Cardiac muscle cell (in vitro differentiated cells and primary cell): ENCODE results near the gene RPS15. TPM values are rescaled to one million over a fixed set of nuclear protein-coding genes. Genes with fewer than 3 reads are reported as not detected.

Source experiments
- DNase-seq, 2 donors: peaks; one replicate each; pipeline versions ENCODE4 v3.0.0 to v3.0.0-alpha.2; 2010 to 2017; ENCODE audit warnings: low read depth in 1 of 2, low spot score in 1 of 2
- H3K27ac ChIP-seq: fragments of 200-600 bp; sonication (generic); 2 replicates; pipeline ENCODE4 v1.5.1; 2016
- H3K27me3 ChIP-seq: fragments of 200-600 bp; sonication (generic); 2 replicates; pipeline ENCODE4 v1.6.0; 2016; ENCODE audit warnings: control low read depth
- H3K36me3 ChIP-seq: fragments of 200-600 bp; sonication (generic); 2 replicates; pipeline ENCODE4 v1.5.1; 2016; ENCODE audit warnings: control low read depth
- H3K4me1 ChIP-seq: fragments of 200-600 bp; sonication (generic); 2 replicates; pipeline ENCODE4 v1.8.1; 2017; ENCODE audit warnings: low read depth, mild to moderate bottlenecking, mixed run types
- H3K4me3 ChIP-seq: fragments of 200-600 bp; sonication (generic); 2 replicates; pipeline ENCODE4 v1.5.1; 2016; ENCODE audit warnings: mild to moderate bottlenecking
- H3K9me3 ChIP-seq: fragments of 200-600 bp; sonication (generic); 2 replicates; pipeline ENCODE4 v1.5.1; 2017; ENCODE audit warnings: low read depth, mild to moderate bottlenecking, control low read depth
- polyA plus RNA-seq: library from polyadenylated mRNA; unstranded; fragments of >200 nt; fragmentation: Nextera tagmentation; extraction: Ambion mirVana; gene quantifications from 2 replicates; pipeline ENCODE4 v1.2.1, GENCODE V29; 2016
- total RNA-seq: library from RNA; depleted of rRNA; stranded (reverse); fragments of >200 nt; gene quantifications from 2 replicates; pipeline ENCODE4 v1.2.3, GENCODE V29; 2016
- TF ChIP-seq, protein P1 (sequence below): IDR thresholded peaks from 2 replicates; pipeline ENCODE4 v1.5.1; 2012; ENCODE audit warnings: low read depth, mild to moderate bottlenecking, low read length

Gene RPS15
- total and polyA plus RNA-seq, 2 experiments from 2014 or later = 1,129 to 6,817 TPM

DNA sequence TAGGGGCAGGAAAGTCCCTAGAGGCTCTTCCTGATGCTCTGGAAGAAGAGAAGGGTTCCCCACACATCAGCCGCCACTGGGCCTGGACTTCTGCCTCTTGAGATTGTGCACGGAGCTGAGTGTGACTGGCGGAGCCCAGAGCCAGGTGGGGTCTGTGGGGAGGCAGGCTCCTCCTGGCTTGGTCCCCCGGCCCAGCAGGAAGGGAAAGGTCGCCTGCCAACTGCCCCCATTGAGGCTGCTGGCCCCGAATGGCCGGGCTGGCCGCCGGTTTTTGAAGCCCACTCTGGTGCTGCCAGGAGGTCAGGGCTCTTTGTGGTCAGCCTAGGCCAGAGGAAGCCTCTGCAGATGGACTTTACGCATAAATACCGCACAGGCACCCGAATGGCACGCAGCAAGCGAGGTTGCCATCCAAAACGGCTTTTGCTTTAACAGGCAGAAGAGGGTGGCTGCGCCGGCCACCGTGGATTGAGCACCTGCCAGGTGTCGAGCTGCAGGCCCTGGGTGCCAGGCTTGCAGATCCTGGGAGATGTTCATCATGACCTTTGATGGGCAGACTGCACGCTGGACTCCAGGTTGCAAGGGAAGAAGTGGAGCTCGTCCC, 25.8 kb upstream of the RPS15 start:
- DNase-seq = no peak
- Histone ChIP-seq H3K4me1 (peaks cover 30% of the 10 kb centered on the region), H3K27ac (peak overlapping the region; percentile 50), H3K36me3 (no peaks in the 10 kb centered on the region), H3K9me3 (no peaks in the 10 kb centered on the region), H3K4me3 (no peak overlapping the region), H3K27me3 (no peaks in the 10 kb centered on the region)
- TF ChIP-seq, protein P1, sequence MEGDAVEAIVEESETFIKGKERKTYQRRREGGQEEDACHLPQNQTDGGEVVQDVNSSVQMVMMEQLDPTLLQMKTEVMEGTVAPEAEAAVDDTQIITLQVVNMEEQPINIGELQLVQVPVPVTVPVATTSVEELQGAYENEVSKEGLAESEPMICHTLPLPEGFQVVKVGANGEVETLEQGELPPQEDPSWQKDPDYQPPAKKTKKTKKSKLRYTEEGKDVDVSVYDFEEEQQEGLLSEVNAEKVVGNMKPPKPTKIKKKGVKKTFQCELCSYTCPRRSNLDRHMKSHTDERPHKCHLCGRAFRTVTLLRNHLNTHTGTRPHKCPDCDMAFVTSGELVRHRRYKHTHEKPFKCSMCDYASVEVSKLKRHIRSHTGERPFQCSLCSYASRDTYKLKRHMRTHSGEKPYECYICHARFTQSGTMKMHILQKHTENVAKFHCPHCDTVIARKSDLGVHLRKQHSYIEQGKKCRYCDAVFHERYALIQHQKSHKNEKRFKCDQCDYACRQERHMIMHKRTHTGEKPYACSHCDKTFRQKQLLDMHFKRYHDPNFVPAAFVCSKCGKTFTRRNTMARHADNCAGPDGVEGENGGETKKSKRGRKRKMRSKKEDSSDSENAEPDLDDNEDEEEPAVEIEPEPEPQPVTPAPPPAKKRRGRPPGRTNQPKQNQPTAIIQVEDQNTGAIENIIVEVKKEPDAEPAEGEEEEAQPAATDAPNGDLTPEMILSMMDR = no peak

DNA sequence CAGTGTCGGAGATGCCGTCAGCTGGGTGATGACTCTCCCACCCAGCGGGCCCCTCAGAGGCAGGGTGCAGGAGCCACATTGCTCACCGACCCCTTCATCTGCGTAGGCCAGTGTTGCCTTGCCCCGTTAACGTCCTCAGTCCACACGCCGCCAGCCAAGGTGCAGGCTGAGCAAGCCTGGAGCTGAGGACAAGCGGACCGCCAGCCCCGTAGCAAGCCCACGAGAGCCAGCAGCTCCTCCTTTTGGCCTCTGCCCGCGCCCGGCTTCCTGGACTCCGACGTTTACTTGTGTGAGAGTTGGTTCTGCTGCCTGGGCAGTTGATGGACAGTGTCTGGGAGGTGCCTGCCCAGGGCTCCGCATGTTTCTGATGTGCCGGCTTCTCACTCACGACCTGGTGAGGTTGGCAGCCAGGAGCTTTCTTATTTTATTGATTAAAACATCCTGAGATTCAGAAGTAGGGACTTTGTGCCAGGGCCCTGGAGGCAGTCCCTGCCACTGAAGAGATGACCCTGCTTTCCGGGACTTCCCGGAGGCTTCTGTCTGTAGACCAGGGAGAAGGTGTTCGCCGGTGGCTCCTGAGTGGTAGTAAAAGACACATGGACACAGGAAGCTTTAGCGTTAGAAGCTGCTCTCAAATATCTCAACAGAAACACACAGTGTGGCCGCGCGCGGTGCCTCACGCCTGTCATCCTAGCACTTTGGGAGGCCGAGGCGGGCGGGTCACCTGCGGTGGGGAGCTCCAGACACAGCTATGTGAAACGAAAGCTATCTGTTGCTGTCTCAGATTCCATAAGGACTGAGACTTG, 25.0 kb upstream of the RPS15 start:
- Histone ChIP-seq H3K27me3 (no peaks in the 10 kb centered on the region), H3K4me1 (peaks cover 33% of the 10 kb centered on the region), H3K36me3 (no peaks in the 10 kb centered on the region), H3K9me3 (no peaks in the 10 kb centered on the region), H3K27ac (no peak overlapping the region), H3K4me3 (no peak overlapping the region)
- TF ChIP-seq, protein P1 = no peak
- no peak for DNase-seq

DNA sequence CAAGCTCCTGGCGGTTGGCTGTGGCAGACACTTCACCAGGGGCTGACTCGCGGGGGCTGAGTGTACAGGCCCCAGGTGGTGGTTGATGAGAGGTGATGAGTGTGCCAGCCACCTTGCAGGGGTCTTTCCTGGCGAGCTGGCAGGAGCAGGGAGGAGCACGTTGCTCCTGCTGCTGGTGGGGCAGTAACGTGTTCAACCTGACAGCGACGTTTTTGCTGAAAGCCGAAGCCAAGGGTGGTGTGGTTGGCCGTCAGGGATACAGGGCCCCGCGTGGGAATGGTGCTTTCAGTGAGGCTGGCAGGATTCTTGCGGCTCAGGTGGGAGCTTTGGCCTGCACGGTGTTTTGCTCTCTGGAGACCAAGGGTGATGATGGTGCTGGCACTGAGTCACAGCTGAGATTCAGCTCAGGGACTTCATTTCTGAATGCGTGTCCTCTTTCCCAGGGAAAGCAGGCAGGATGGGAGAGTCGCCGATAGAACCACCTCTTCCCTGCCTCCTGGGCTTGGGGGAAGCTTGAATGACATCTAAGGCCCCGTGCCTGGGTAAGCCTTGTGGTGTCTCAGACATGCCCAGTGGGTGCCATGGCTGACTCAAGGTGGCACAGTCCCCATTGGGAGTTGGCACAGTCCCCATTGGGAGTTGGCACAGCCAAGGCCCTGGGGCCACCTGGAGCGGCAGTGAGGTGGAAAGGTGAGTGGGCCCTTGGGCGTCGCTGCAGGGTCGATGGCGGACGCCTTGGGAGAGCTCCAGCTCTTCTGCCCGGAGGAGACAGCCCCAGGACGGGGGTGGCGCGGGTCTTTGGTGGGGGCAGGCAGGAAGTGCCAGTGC, 22.0 kb upstream of the RPS15 start:
- no peak overlapping the region for H3K4me3 ChIP-seq
- H3K4me1 ChIP-seq = peaks cover 20% of the 10 kb centered on the region
- no peak for DNase-seq

DNA sequence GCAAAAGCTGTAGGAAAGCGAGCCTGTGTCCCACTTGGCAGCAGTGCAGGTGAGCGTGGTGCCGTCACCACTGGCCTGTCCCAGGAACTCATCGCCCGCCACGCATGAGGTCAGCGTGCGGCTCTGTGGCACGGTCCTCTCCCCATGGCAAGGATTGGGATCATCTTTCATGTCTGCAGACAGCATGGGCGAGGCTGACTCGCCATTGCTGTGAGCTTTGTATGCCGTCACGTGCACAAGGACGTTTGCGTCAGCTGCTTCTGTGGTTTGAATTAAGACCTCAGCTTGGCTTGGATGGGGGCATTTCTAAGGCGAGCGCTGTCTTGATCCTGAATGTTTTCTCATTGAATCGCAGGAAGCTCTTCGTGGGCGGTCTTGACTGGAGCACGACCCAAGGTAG, 21.1 kb upstream of the RPS15 start:
- H3K27ac ChIP-seq = no peak overlapping the region
- H3K4me3 ChIP-seq = no peak overlapping the region
- H3K27me3 ChIP-seq = no peaks in the 10 kb centered on the region
- TF ChIP-seq, protein P1 = no peak
- peaks cover 18% of the 10 kb centered on the region for H3K36me3 ChIP-seq
- H3K9me3 ChIP-seq = no peaks in the 10 kb centered on the region
- peaks cover 20% of the 10 kb centered on the region for H3K4me1 ChIP-seq
- DNase-seq = peak in 1 of 2 donors; percentile 28

More for the DNA sequence above, 22.0 kb upstream of the RPS15 start:
- H3K27ac ChIP-seq = peak overlapping the region; percentile 81
- peaks cover 11% of the 10 kb centered on the region for H3K36me3 ChIP-seq
- no peaks in the 10 kb centered on the region for H3K27me3 ChIP-seq
- no peaks in the 10 kb centered on the region for H3K9me3 ChIP-seq
- TF ChIP-seq, protein P1 = no peak

DNA sequence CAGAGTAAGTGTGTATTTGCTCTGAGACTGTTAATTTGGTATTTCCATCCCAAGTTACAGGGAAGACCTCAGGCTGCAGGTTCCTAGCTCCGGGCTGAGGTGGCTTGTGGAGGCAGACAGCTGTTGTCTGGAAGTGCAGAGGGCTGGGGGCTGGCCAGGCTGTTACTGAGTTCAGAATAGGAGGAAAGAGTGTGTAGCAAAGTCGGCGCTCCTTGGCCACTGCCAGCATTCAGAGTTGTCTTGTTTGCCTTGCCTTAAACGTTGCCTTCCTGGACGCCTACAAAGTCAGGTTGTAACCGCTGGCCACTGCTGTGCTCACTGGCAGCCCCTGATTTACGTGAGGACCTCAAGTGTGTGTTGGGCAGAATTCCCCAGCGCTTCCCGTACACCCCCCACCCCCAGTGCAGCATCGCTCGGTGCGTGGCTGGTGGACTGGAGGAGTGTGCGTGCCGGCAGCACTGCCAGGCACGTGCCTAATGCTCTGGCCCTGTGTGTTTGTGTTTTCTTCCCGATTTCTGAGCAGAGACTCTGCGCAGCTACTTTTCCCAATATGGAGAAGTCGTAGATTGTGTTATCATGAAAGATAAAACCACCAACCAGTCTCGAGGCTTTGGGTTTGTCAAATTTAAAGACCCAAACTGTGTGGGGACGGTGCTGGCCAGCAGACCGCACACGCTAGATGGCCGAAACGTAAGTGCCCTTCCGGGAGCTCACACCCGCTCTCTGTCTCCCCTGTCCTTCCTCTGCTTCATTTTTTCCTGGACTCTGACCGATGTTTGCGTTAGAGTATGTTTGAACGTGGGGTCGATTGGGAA, 20.3 kb upstream of the RPS15 start:
- Histone ChIP-seq H3K27ac (peak overlapping the region; percentile 28), H3K4me1 (peaks cover 20% of the 10 kb centered on the region), H3K4me3 (no peak overlapping the region), H3K27me3 (no peaks in the 10 kb centered on the region), H3K36me3 (peaks cover 21% of the 10 kb centered on the region), H3K9me3 (no peaks in the 10 kb centered on the region)
- TF ChIP-seq, protein P1 = no peak
- no peak for DNase-seq
